Cerebellar nuclear complex (tissue), 1 donor: Measurements from ENCODE around the gene TEX19.
"Not testable (repeated sequence)": the region's sequence is repeated elsewhere in the genome, so short reads cannot be mapped to it uniquely, and the experiment has no call there.

Source experiments
- DNase-seq, 2 experiments: peaks; one replicate each; lab custom pipeline; 2025; lab: John Stamatoyannopoulos, UW

The TEX19 gene

DNA sequence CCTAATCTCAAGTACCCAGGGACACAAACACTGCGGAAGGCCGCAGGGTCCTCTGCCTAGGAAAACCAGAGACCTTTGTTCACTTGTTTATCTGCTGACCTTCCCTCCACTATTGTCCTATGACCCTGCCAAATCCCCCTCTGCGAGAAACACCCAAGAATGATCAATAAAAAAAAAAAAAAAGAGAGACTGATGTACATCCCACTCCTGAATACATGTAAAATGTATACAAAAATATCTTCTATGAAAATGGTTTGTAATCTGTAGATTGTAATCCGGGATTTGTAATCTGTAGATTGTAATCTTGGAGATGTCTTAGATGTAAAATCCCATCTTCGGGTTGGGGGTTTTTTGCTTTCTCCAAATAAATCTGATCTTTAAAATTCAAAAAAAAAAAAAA is 18.2 kb downstream of the TEX19 start:
- DNase-seq: not testable (repeated sequence)

GRCh38 chr17:82377924-82378740 is 19.1 kb downstream of the TEX19 start:
- no peak for DNase-seq

DNA sequence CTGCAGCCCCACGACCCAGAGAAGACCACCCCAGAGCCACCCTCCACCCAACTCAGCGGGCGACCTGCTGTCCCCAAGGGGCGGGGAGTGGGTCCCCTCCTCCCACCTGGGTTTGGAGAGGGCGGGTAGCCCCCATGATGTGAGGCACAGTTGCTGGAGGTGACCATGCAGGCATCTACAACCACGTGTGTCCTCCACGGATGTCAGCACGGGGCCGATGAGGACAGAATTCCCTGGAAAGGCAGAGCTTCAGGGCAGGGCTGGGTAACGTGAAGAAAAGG is 19.6 kb downstream of the TEX19 start:
- no peak for DNase-seq

- DNase-seq: no peak
Observed at GRCh38 chr17:82380860-82381702, 22.0 kb downstream of the TEX19 start.

DNA sequence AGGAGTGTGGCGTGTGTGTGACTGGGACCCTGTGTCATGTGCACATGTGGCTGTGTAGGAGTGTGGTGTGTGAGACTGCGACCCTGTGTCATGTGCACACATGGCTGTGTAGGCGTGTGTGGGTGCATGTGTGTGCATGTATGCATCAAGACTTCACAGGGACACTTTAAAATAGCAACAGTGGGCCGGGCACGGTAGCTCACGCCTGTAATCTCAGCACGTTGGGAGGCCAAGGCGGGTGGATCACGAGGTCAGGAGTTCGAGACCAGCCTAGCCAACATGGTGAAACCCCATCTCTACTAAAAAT is 22.6 kb downstream of the TEX19 start:
- not testable (repeated sequence) for DNase-seq

- not testable (repeated sequence) for DNase-seq
Observed at GRCh38 chr17:82382220-82382932, 23.3 kb downstream of the TEX19 start.

DNA sequence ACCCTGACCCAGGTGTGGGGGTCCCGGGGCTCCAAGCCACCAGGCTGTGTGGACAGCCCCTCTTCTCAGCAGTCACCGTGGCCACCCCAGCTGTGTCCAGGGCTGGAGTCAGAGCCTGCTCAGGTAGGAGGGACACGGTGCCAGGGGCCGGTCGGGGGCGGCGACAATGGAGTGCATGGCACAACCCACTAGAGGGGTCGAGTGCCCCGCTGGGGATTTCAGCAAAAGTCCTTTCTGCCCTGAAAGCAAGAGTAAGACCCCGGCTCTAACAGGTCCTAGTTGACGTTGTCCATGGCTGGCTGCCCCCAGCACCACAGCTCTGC is 23.8 kb downstream of the TEX19 start:
- DNase-seq: no peak

GRCh38 chr17:82383411-82383810 is 24.4 kb downstream of the TEX19 start:
- DNase-seq: no peak

- DNase-seq: no peak
Observed at GRCh38 chr17:82384051-82384729, 25.1 kb downstream of the TEX19 start.

- no peak for DNase-seq
Observed at GRCh38 chr17:82384730-82385481, 25.9 kb downstream of the TEX19 start.

GRCh38 chr17:82385559-82386254 is 26.7 kb downstream of the TEX19 start:
- DNase-seq: no peak

DNA sequence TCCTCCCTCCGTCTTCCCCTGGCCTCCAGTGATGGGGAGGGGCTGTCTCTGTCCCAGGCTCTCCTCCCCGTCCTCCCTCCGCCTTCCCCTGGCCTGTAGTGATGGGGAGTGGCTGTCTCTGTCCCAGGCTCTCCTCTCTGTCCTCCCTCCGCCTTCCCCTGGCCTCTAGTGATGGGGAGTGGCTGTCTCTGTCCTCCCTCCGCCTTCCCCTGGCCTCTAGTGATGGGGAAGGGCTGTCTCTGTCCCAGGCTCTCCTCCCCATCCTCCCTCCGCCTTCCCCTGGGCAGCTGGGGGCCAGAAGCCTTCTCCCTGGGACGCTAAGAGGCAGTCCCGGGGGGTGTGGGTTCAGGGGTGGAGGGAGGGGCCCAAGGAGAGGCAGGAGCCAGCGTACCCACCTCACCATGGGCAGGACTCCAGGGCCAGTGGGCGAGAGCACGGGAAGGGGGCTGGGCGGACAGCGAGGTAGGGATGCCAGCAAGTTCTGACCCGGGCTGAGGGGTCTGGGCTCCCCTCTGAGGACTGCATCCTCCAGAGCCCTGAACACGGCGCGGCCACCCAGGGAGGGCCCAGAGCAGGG is 27.3 kb downstream of the TEX19 start:
- DNase-seq: no peak

DNA sequence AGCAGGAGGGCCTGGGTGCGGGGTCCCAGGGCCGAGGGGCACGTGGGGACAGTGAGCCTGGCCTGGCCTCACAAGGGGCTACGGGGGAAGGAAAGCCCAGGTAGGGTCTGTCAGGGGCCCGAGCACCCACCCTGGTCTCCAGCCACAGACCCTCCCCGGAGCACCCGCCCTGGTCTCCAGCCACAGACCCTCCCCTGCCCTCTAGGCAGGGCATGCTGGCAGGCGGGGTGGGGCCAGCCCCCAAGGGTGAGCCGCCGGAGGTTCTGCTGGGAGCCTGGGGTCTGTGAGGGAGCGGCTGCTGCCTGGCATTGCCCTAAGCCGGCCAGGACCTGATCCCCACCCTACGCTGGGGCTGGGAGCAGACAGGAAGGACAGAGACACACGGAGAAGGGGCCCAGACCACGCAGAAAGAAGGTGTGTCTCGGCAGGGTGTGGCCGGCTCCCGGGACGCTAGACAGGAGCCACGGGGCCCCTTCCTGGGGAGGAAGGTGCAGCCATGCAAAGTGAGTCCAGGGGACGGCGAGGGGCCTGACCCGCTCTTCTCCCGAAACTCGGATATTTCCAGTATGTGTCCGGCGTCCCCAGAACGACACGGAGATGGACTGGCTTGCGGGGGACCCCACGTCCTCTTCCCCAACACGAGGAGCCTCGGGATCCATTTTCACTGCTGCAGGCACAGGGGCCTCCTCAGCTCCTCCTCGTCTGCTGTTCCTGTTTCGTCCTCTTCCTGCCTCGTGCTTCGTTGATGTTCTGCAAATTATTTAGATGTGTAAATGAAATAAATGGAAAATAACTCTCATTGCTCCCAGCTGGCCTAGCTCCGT is 28.0 kb downstream of the TEX19 start:
- no peak for DNase-seq

DNA sequence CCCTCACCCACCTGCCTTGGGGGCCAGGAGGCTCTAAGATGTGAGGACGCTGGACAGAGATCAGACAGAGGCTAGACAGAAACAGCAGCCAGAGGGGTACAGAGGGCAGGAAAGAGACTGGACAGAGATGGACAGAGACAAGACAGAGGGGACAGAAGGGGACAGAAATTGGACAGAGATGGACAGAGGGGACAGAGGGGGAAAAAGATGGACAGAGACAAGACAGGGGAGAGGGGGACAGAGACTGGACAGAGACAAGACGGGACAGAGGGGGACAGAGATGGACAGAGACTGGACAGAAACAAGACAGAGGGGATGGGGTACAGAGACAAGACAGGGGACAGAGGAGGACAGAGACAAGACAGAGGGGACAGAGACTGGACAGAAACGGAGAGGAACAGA is 28.7 kb downstream of the TEX19 start:
- no peak for DNase-seq

DNA sequence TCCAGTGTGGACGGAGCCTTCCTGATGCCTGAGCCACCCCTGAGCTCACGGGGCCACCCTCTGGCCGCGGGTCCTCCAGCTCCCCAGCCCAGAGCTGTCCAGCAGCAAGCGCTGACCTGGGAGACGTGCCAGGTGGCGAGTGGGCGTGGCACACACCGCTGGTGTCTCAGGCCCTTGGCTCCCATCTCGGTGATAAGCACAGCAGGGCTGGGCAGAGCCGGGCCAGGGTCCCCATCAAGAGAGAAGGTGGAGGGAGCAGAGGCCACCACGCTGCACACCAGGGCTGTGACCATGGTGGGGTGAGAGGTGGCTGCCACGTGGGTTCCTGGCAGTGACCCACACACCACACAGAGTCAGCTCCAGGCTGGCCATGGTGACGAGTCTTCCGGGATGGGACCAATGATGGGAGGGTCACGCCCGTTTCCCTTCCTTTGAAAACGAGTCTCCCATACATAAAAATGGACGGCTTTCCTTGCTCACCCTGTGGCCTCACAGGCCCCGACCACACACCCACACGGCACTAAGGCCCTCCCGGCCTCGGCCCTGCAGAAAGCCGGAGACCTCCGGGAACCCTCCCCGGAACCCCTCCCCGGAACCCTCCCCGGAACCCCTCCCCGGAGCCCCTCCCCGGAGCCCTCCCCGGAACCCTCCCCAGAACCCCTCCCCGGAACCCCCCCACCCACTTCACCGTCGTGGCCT is 29.3 kb downstream of the TEX19 start:
- no peak for DNase-seq

DNA sequence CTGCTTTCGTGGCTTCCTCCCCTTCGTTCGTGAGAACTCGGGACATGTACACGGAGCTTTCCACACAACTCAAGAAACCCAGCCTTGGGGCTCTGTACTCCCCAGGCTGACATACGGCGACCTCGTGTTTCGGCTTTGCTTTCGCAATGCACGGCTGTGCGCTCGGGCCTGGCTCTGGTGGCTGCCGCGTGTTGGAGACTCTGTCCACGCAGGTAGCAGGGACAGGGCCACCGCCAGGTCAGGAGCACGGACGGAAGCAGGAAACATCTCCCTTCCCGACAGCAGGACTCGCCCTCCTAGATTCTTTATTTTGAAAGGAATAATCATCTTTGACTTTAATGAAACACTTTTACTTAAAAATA is 29.9 kb downstream of the TEX19 start:
- DNase-seq: no peak

DNA sequence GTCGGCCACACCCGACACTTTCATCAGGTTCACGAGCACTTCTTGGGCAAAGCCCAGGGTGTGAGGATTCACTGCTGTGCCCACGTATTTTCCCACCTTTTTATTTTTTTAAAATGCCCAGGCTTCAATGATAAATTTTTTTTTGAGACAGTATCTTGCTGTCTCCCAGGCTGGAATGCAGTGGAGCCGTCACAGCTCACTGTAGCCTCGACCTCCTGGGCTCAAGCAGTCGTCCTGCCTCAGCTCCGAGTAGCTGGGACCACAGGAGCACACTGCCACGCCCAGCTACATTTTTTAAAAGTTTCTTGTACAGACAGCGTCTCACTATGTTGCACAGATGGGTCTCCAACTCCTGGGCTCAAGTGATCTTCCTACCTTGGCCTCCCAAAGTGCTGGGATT is 30.3 kb downstream of the TEX19 start:
- DNase-seq: no peak

GRCh38 chr17:82390015-82390859 is 31.2 kb downstream of the TEX19 start:
- DNase-seq: no peak
